Tibial artery (tissue), 4 donors: ENCODE results near the gene GOLT1B.

ENCODE experiments used
- DNase-seq, 2 donors: peaks; one replicate each; pipeline ENCODE4 v3.0.0-alpha.2; 2019
- H3K27ac ChIP-seq, 2 donors: fragments of 200-600 bp; sonication (generic) in 1 of 2; 1 replicate in 1 of 2; 2 replicates in 1 of 2; pipeline ENCODE4 v1.5.1; 2018 to 2019; ENCODE audit warnings: mild to moderate bottlenecking in 1 of 2
- H3K27me3 ChIP-seq, 2 donors: fragments of 200-600 bp; sonication (generic) in 1 of 2; one replicate each; pipeline versions ENCODE4 v1.5.1 to v1.6.0; 2016 to 2019
- H3K36me3 ChIP-seq, 3 donors: fragments of 200-600 bp; sonication (generic) in 2 of 3; one replicate each; pipeline ENCODE4 v1.5.1; 2016 to 2019; ENCODE audit warnings: mild to moderate bottlenecking in 2 of 3
- H3K4me1 ChIP-seq, 4 donors: fragments of 200-600 bp; sonication (generic) in 2 of 4; 1 replicate in 3 of 4; 2 replicates in 1 of 4; pipeline ENCODE4 v1.5.1; 2016 to 2019
- H3K4me3 ChIP-seq, 2 donors: fragments of 200-600 bp; sonication (generic) in 1 of 2; 1 replicate in 1 of 2; 2 replicates in 1 of 2; pipeline ENCODE4 v1.5.1; 2018 to 2019; ENCODE audit warnings: mild to moderate bottlenecking in 2 of 2
- H3K9me3 ChIP-seq, 3 donors: fragments of 200-600 bp; sonication (generic) in 1 of 3; one replicate each; pipeline ENCODE4 v1.5.1; 2016 to 2019
- CTCF ChIP-seq, 2 experiments: fragments of 200-600 bp in 1 of 2; fragments of 450-650 bp in 1 of 2; IDR thresholded peaks; one replicate each; pipeline ENCODE4 v1.5.1; 2017 to 2019; ENCODE audit warnings: antibody characterized with exemption in 2 of 2, mild to moderate bottlenecking in 1 of 2, moderate library complexity in 1 of 2
- intact Hi-C: fragments of 100-400 bp; cut with DNase I; formaldehyde crosslinking; loops from one replicate; pipeline ENCODE4 v1.15.0; 2023; ENCODE audit warnings: low total_unique reads

GOLT1B gene

GRCh38 chr12:21543151-21543550, 41.6 kb downstream of the GOLT1B start:
- H3K4me1 ChIP-seq = no peaks in the 10 kb centered on the region
- intact Hi-C loops = no loop called here
- H3K36me3 ChIP-seq = no peaks in the 10 kb centered on the region
- H3K27me3 ChIP-seq = no peaks in the 10 kb centered on the region
- no peak for TF ChIP-seq CTCF (IDR thresholded peaks at IDR 0.05)
- H3K27ac ChIP-seq = no peak overlapping the region
- DNase-seq = no peak
- H3K9me3 ChIP-seq = no peaks in the 10 kb centered on the region
- H3K4me3 ChIP-seq = no peak overlapping the region

GRCh38 chr12:21545557-21545956, 44.0 kb downstream of the GOLT1B start:
- DNase-seq = no peak
- TF ChIP-seq CTCF (IDR thresholded peaks at IDR 0.05) = no peak
- H3K9me3 ChIP-seq = no peaks in the 10 kb centered on the region
- no peak overlapping the region for H3K4me3 ChIP-seq
- H3K4me1 ChIP-seq = no peaks in the 10 kb centered on the region
- H3K27ac ChIP-seq = no peak overlapping the region
- no peaks in the 10 kb centered on the region for H3K27me3 ChIP-seq
- no peaks in the 10 kb centered on the region for H3K36me3 ChIP-seq
- intact Hi-C loops = no loop called here

GRCh38 chr12:21546716-21547115, 45.1 kb downstream of the GOLT1B start:
- H3K4me1 ChIP-seq = peaks cover 0 to 3% (median 2%) of the 10 kb centered on the region in 4 donors
- no peak overlapping the region for H3K27ac ChIP-seq
- intact Hi-C loops = no loop called here
- H3K27me3 ChIP-seq = no peaks in the 10 kb centered on the region
- H3K9me3 ChIP-seq = no peaks in the 10 kb centered on the region
- DNase-seq = no peak
- H3K4me3 ChIP-seq = no peak overlapping the region
- no peak for TF ChIP-seq CTCF (IDR thresholded peaks at IDR 0.05)
- no peaks in the 10 kb centered on the region for H3K36me3 ChIP-seq

- Histone ChIP-seq H3K4me3 (no peak overlapping the region), H3K4me1 (peaks cover 0 to 9% (median 5%) of the 10 kb centered on the region in 4 donors), H3K27ac (no peak overlapping the region), H3K27me3 (no peaks in the 10 kb centered on the region), H3K9me3 (no peaks in the 10 kb centered on the region), H3K36me3 (no peaks in the 10 kb centered on the region)
- intact Hi-C loops = no loop called here
- DNase-seq = no peak
- TF ChIP-seq CTCF (IDR thresholded peaks at IDR 0.05) = no peak
These were observed 45.8 kb downstream of the GOLT1B start for GRCh38 chr12:21547437-21547836.

GRCh38 chr12:21551841-21552465, 50.4 kb downstream of the GOLT1B start:
- TF ChIP-seq CTCF (IDR thresholded peaks at IDR 0.05) = no peak
- DNase-seq = no peak
- Histone ChIP-seq H3K36me3 (no peaks in the 10 kb centered on the region), H3K4me1 (peaks cover 0 to 9% (median 5%) of the 10 kb centered on the region in 4 donors), H3K4me3 (no peak overlapping the region), H3K9me3 (no peaks in the 10 kb centered on the region), H3K27ac (no peak overlapping the region), H3K27me3 (no peaks in the 10 kb centered on the region)
- intact Hi-C loops = no loop called here
